Smooth muscle cell of the brain vasculature (primary cell): Measurements from ENCODE around the gene SLC29A1.
"Not testable (repeated sequence)": the region's sequence is repeated elsewhere in the genome, so short reads cannot be mapped to it uniquely, and the experiment has no call there.

Source experiments
- DNase-seq: peaks from one replicate; pipeline ENCODE4 v3.0.0-alpha.2; 2012; ENCODE audit warnings: low read depth, low spot score

SLC29A1 gene

DNA sequence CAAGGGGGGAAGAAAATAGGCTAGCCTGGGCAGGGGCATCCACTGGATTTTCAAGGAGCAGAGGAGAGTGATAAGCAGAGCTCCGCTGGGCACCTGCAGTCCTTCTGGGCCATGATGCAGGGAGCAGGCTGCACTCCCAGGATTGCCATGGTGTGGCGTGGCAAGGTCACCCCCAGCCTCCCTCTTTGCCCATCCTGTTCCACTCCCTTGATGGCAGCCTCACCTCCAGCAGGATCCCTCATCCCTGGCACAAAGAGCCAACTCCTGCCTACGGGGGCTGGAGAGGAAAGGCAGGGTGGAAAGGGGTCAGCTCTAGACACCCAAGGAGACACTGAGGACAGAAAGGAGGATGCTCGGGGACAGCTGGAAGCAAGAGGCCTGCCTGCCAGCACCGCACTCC, 29.1 kb upstream of the SLC29A1 start:
- no peak for DNase-seq

DNA sequence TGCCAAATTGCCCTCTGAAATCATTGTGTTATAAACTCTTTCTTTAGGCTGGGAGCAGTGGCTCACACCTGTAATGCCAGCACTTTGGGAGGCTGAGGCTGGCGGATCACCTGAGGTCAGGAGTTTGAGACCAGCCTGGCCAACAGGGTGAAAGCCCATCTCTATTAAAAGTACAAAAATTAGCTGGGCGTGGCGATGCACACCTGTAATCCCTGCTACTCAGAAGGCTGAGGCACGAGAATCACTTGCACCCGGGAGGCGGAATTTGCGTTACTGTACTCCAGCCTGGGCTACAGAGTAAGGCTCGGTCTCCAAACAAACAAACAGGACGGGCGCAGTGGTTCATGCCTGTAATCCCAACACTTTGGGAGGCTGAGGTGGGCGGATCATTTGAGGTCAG, 27.0 kb upstream of the SLC29A1 start:
- not testable (repeated sequence) for DNase-seq

GRCh38 chr6:44198684-44199083, 24.7 kb upstream of the SLC29A1 start:
- DNase-seq: no peak

- DNase-seq: no peak
Measured at GRCh38 chr6:44199883-44200282, 23.5 kb upstream of the SLC29A1 start.

GRCh38 chr6:44201200-44201599, 22.2 kb upstream of the SLC29A1 start:
- no peak for DNase-seq

GRCh38 chr6:44201638-44202303, 21.6 kb upstream of the SLC29A1 start:
- DNase-seq: no peak

- DNase-seq: no peak
Measured at GRCh38 chr6:44202332-44202971, 20.9 kb upstream of the SLC29A1 start.

DNA sequence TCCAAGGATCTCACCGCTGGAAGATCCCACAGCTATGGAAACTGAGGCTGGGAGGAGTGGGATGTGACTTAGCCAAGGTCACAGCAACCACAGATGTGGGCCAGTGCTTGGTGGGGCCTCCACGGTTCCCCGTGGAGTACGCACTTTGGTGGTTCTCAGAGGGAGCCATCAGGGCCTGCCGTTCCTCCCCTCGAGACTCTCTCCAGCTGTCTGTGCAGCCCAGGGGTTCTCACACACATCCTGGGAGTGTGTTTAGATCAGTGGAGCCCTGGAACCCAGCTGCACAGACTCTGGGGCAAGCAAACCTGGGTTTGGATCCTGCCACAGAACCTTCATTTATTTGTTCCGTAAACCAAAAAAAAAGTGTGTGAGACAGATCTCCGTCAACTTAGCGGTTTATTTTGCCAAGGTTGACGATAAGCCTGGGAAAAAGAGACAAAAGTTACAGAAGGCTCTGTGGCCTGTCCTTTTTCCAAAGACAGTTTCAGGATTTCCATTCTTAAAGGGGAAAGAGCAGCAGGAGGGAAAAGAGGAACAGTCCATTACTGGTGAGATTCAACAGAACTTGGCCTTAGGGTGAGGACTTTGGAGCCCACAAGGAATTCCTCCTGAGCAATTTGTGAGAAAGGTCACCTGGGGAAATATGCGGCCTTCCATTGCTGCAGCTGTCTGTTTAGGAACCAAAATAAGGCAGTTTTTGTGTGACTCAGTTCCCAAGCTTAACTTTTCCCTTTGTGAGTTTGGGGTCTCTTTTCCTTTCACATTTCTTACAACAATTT, 20.2 kb upstream of the SLC29A1 start:
- no peak for DNase-seq

DNA sequence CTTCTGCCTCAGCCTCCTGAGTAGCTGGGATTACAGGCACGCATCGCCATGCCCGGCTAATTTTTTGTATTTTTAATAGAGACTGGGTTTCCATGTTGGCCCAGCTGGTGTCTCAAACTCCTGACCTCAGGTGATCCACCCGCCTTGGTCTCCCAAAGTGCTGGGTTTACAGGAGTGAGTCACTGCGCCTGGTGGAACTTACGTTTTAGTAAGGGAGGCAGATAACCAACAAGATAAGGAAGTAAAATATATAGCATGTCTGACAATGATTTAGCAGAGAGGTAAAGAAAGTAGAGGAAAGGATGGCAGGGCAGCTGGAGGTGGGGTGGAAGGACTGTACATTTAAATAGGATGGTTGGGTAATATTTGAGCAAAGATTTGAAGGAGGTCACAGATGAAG, 19.4 kb upstream of the SLC29A1 start:
- DNase-seq: no peak

DNA sequence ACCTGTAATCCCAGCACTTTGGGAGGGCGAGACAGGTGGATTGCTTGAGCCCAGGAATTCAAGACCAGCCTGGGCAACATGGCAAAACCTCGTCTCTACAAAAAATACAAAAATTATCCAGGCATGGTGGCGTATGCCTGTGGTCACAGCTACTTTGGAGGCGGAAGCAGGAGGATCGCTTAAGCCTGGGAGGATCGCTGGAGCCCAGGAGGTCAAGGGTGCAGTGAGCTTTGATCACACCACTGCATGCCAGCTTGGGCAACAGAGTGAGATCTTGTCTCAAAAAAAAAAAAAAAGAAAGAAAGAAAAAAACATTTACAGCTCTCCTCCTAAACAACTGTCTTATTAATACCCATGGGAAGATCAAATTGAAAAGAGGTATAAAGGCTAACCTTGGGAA, 15.4 kb upstream of the SLC29A1 start:
- DNase-seq: no peak

DNA sequence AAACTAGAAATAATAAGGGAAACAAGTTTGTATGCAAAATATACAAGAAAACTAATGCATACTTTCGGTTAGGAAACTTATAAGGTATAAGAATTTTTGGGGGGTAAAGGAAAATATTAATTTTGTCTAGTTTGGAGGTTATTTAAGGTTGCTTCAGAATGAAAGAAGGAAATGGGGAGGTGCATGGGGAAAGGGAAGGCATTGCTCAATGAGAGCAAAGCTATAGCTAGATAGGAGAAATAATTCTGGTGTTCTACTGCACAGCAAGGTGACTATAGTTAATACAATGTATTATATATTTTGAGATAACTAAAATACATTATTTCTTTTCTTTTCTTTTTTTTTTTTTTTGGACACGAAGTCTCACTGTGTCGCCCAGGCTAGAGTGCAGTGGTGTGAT, 12.1 kb upstream of the SLC29A1 start:
- DNase-seq: no peak

DNA sequence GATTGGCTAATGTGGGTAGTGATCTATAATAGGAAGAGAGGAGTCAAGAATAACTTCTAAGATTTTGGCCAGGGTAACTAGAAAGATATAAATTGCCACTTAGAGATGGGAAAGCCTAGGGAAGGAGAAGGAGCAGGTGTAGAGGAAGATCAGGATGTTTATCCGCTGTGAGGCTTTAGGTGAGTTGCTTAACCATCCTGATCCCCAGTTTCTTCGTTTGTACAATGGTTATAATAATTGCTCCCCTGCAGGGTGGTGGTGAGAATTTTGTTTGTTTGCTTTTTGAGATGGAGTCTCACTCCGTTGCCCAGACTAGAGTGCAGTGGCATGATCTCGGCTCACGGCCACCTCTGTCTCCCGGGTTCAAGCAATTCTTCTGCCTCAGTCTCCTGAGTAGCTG, 9.1 kb upstream of the SLC29A1 start:
- DNase-seq: no peak

- no peak for DNase-seq
Measured at GRCh38 chr6:44216677-44217331, 6.6 kb upstream of the SLC29A1 start, which contains the start of gene MYMX. MYMX (plus strand) TSS chr6:44216926; CDS start chr6:44217472, 546 bp downstream.

- DNase-seq: no peak
Measured at GRCh38 chr6:44217332-44218143, 5.9 kb upstream of the SLC29A1 start.

DNA sequence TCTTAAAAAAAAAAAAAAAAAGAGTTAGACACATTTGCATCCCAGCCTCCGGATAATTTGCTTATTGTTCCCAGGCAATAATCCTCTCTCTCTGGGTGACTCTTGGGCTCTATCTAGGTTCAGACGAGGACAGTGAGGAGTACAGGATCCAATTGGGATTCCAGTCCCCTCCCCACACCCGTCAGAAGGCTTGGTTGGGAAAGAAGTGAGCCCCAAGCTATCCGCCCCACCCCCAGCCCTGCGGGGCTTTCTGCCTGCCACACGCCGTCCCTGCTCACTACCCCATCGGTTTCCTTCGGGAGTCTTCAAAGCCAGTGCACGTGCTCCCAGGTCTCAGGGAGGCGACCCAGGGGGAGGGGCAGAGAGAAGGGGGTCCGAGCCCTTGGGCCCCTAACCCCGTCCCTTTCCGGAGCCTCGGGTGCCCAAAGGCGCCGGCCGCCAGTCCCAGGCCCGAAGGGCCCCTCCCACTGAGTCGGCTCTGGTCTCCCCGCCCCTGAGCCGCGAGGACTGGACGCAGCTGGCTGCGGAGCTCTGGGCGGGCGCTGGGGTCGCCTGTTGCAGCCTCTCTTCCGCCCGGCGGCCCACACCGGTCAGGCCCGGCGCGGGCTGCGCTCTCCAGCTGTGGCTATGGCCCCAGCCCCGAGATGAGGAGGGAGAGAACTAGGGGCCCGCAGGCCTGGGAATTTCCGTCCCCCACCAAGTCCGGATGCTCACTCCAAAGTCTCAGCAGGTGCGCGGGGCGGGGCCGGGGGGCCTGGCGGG, 4.2 kb upstream of the SLC29A1 start:
- DNase-seq: no peak

- DNase-seq: no peak
Measured at GRCh38 chr6:44219815-44220784, 3.3 kb upstream of the SLC29A1 start.

- DNase-seq: no peak
Measured at GRCh38 chr6:44220913-44221290, 2.5 kb upstream of the SLC29A1 start.

GRCh38 chr6:44221291-44221960, 2.0 kb upstream of the SLC29A1 start:
- DNase-seq: no peak

GRCh38 chr6:44221961-44222335, 1.4 kb upstream of the SLC29A1 start:
- no peak for DNase-seq
